Measurements from ENCODE around the gene DNASE1L1.

DNA sequence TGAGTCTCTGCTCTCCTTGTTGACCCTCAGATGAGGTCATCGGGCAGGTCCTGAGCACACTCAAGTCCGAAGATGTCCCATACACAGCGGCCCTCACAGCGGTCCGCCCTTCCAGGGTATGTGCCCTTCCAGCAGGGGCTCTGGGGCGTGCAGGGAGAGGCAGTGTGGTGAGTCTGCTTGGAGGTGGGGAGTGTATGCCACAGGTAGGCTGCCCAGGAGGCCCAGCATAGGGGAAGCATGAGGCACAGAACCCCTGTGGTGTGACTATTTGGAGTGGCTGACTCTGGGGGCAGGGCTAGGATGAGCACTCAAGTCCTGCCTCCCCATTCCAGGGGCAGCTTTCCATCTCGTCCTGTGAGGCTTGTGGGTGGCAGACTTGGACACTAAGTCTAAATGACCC is 24.6 kb upstream of the DNASE1L1 start:
- TF ChIP-seq, protein P1, sequence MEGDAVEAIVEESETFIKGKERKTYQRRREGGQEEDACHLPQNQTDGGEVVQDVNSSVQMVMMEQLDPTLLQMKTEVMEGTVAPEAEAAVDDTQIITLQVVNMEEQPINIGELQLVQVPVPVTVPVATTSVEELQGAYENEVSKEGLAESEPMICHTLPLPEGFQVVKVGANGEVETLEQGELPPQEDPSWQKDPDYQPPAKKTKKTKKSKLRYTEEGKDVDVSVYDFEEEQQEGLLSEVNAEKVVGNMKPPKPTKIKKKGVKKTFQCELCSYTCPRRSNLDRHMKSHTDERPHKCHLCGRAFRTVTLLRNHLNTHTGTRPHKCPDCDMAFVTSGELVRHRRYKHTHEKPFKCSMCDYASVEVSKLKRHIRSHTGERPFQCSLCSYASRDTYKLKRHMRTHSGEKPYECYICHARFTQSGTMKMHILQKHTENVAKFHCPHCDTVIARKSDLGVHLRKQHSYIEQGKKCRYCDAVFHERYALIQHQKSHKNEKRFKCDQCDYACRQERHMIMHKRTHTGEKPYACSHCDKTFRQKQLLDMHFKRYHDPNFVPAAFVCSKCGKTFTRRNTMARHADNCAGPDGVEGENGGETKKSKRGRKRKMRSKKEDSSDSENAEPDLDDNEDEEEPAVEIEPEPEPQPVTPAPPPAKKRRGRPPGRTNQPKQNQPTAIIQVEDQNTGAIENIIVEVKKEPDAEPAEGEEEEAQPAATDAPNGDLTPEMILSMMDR (IDR thresholded peaks at IDR 0.05), result no peak
- no peak for TF ChIP-seq POLR2A (IDR thresholded peaks at IDR 0.05)

Data from body of pancreas (tissue), 4 donors.